CD4-positive, alpha-beta T cell (primary cell): Measurements from ENCODE around the gene DTX2. TPM values are rescaled to one million over a fixed set of nuclear protein-coding genes. Genes with fewer than 3 reads are reported as not detected.
"Not testable (repeated sequence)": the region's sequence is repeated elsewhere in the genome, so short reads cannot be mapped to it uniquely, and the experiment has no call there.

Source experiments
- ATAC-seq: fragments of 200-7000 bp; cut with Tn5 transposase; one replicate; pipeline ENCODE4 v1.10.0; 2022; ENCODE audit warnings: mild to moderate bottlenecking; ENCODE audit not compliant: poor library complexity
- CTCF ChIA-PET: fragments of 350-600 bp; sonication (Branson Sonifier 250); formaldehyde crosslinking; loops from one replicate; lab custom pipeline; 2021; ENCODE audit warnings: antibody characterized with exemption, inconsistent platforms; lab: Charles Lee
- POLR2A ChIA-PET: fragments of 350-600 bp; sonication (Branson Sonifier 250); formaldehyde crosslinking; loops from one replicate; lab custom pipeline; 2021; ENCODE audit warnings: antibody characterized with exemption, inconsistent platforms; lab: Charles Lee
- DNase-seq, 14 experiments: peaks; one replicate each; pipeline ENCODE4 v3.0.0-alpha.2; 2013 to 2020; ENCODE audit warnings: mixed read lengths in 2 of 14
- H3K27ac ChIP-seq, 2 donors: one replicate each; pipeline versions ENCODE4 v1.5.1 to v1.7.0; 2013; ENCODE audit warnings: low read length in 2 of 2, low read depth in 1 of 2, mild to moderate bottlenecking in 1 of 2
- H3K27me3 ChIP-seq, 2 experiments: 1 replicate in 1 of 2; 2 replicates in 1 of 2; pipeline versions ENCODE4 v1.6.1 to v1.7.0; 2013; ENCODE audit warnings: low read length in 2 of 2, control low read depth in 1 of 2, mild to moderate bottlenecking in 1 of 2, moderate library complexity in 1 of 2; ENCODE audit not compliant: insufficient read depth in 2 of 2, control insufficient read depth in 1 of 2
- H3K36me3 ChIP-seq: one replicate; pipeline ENCODE4 v1.6.1; 2013; ENCODE audit warnings: low read length, control low read depth; ENCODE audit not compliant: insufficient read depth
- H3K4me1 ChIP-seq: one replicate; pipeline ENCODE4 v1.6.1; 2013; ENCODE audit warnings: low read length, control low read depth; ENCODE audit not compliant: insufficient read depth
- H3K4me3 ChIP-seq: one replicate; pipeline ENCODE4 v1.5.1; 2013; ENCODE audit warnings: mild to moderate bottlenecking, low read length, moderate library complexity
- H3K9me3 ChIP-seq, 2 experiments: 1 replicate in 1 of 2; 2 replicates in 1 of 2; pipeline versions ENCODE4 v1.6.1 to v1.7.0; 2013; ENCODE audit warnings: low read length in 2 of 2, mild to moderate bottlenecking in 2 of 2, control low read depth in 1 of 2, moderate library complexity in 1 of 2; ENCODE audit not compliant: control insufficient read depth in 1 of 2, insufficient read depth in 1 of 2
- H3K27ac Mint-ChIP-seq: one replicate; pipeline ENCODE4 v1.8.0; 2020; ENCODE audit warnings: mixed read lengths
- H3K27me3 Mint-ChIP-seq: one replicate; pipeline ENCODE4 v1.8.0; 2021; ENCODE audit warnings: mixed read lengths
- H3K36me3 Mint-ChIP-seq: one replicate; pipeline ENCODE4 v1.8.0; 2021; ENCODE audit warnings: low read depth, mixed read lengths
- H3K4me1 Mint-ChIP-seq: one replicate; pipeline ENCODE4 v1.8.0; 2021; ENCODE audit warnings: low read depth, mixed read lengths
- H3K4me3 Mint-ChIP-seq: one replicate; pipeline ENCODE4 v1.8.0; 2020; ENCODE audit warnings: mild to moderate bottlenecking, mixed read lengths
- H3K9me3 Mint-ChIP-seq: one replicate; pipeline ENCODE4 v1.8.0; 2020; ENCODE audit warnings: mixed read lengths
- intact Hi-C, 2 experiments: fragments of 100-400 bp; cut with DNase I in 1 of 2; cut with micrococcal nuclease in 1 of 2; formaldehyde crosslinking; loops; one replicate each; pipeline versions ENCODE4 v1.15.1 to v1.9.0; 2023 to 2025; cut with DNase I, micrococcal nuclease
- total RNA-seq, 174 experiments: library from RNA in 2 of 174; stranded (reverse) in 2 of 174; gene quantifications; one replicate each; pipeline ENCODE4 v1.2.3 and lab custom pipeline; 2021 to 2026

The DTX2 gene
- total RNA-seq, 2 experiments from 2014 or later: 18.2 to 19.2 TPM

DNA sequence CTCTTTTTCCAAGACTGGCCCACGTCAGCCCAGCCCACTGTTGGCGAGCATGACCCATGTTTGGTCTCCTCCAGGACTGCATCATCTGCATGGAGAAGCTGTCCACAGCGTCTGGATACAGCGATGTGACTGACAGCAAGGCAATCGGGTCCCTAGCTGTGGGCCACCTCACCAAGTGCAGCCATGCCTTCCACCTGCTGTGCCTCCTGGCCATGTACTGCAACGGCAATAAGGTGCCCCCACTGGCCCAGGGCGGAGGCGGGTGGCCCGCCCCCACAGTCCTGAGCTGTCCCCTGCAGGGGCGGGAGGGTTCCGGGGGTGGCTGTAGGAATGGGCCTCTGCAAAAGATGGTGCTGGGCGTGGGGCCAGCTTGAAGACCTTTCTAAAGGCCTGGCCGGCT, 40.7 kb downstream of the DTX2 start:
- DNase-seq, H3K27me3 Mint-ChIP-seq, H3K4me1 Mint-ChIP-seq, ATAC-seq, H3K27ac ChIP-seq, H3K4me3 ChIP-seq, H3K27me3 ChIP-seq, H3K9me3 Mint-ChIP-seq, H3K9me3 ChIP-seq, POLR2A ChIA-PET, H3K36me3 ChIP-seq, H3K4me3 Mint-ChIP-seq, H3K27ac Mint-ChIP-seq, CTCF ChIA-PET, H3K4me1 ChIP-seq: not testable (repeated sequence)
- intact Hi-C loops: loop anchor here in 1 of 2 experiments (10.0 kb wide), 1 partner anchor 493 kb away; no protein-coding TSS in a partner anchor
- H3K36me3 Mint-ChIP-seq: peaks cover 25% of the 10 kb centered on the region

DNA sequence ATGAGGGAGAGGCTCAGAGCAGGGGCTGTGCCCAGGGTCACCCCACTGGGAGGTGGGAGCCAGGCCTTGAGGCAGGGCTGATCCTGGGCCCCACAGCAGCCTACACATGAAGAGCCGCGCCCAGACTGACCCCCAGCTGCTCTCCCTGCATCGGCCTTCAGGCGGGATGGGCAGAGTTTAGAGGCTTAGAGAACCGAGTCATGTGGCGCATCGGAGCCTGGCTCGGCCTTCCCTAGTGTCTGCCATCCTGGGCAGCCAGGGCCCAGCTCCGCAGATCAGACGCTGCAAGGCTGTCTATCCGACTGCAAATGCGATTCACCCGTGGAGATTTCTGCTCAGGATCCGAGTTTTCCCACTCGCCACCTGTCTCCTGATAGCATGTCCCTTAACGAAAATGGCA, 41.3 kb downstream of the DTX2 start:
- H3K9me3 ChIP-seq: not testable (repeated sequence)

DNA sequence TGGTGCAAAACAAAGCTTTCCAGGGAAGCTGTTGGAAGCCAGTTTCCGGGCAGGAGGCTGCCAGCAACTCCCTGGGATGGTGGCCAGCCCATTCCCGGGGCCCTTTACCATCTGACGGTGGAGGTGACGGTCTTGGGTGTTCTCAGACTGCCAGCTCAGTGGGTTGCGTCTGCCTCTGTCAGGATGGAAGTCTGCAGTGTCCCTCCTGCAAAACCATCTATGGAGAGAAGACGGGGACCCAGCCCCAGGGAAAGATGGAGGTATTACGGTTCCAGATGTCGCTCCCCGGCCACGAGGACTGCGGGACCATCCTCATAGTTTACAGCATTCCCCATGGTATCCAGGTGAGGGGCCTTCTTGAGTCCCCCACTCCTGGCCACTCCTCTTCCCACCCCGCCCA, 41.7 kb downstream of the DTX2 start:
- CTCF ChIA-PET: not testable (repeated sequence)

More for the DNA sequence above, 41.3 kb downstream of the DTX2 start:
- H3K4me1 ChIP-seq, ATAC-seq, H3K27ac Mint-ChIP-seq, H3K4me3 Mint-ChIP-seq, H3K27me3 Mint-ChIP-seq, H3K36me3 ChIP-seq, POLR2A ChIA-PET, H3K9me3 Mint-ChIP-seq, H3K4me3 ChIP-seq, H3K27ac ChIP-seq, CTCF ChIA-PET, H3K27me3 ChIP-seq, DNase-seq, H3K4me1 Mint-ChIP-seq: not testable (repeated sequence)
- intact Hi-C loops: loop anchor here in 1 of 2 experiments (10.0 kb wide), 1 partner anchor 492 kb away; no protein-coding TSS in a partner anchor
- peaks cover 25% of the 10 kb centered on the region for H3K36me3 Mint-ChIP-seq

DNA sequence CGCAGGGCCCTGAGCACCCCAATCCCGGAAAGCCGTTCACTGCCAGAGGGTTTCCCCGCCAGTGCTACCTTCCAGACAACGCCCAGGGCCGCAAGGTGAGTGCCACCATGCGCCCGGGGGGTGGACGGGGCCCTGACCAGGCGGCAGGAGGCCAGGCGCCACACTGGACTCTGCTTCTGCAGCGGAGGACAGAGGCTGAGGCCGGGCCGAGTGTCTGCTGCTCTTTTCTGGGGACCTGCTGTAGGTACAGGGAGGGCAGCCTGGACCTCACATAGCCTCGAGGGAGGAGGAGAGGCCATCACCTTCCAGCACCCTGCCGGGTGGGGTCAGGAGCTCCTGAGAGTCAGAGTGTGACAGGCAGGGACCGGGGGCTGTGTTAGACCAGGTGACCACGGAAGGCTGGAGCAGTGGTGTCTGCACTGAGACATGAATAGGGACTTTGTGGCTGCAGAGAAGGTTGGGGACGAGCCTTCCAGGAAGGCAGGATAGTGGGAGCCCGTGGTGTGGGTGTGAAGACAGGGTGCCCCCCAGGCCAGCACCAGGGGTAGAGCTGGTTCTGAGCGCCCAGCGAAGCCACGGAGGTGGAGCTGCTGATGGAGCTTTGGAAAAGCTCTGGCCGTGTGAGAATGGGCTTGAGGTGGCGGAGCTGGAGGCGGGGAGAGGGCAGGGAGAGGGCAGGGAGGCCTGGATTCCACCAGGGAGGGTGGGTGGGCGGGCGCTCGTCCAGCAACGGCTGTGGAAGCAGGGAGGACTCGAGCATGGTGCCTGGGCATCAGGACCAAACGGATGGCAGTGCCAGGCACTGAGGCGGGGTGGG, 43.0 kb downstream of the DTX2 start:
- H3K27ac Mint-ChIP-seq, CTCF ChIA-PET, H3K4me1 Mint-ChIP-seq, H3K36me3 ChIP-seq, DNase-seq, ATAC-seq, POLR2A ChIA-PET, H3K27me3 Mint-ChIP-seq, H3K4me3 ChIP-seq, H3K27ac ChIP-seq, H3K27me3 ChIP-seq, H3K4me3 Mint-ChIP-seq, H3K9me3 ChIP-seq, H3K9me3 Mint-ChIP-seq, H3K4me1 ChIP-seq: not testable (repeated sequence)
- peaks cover 25% of the 10 kb centered on the region for H3K36me3 Mint-ChIP-seq
- intact Hi-C loops: loop anchor here in 1 of 2 experiments (10.0 kb wide), 1 partner anchor 490 kb away; no protein-coding TSS in a partner anchor

More for the DNA sequence above, 41.7 kb downstream of the DTX2 start:
- H3K4me1 ChIP-seq, H3K4me3 ChIP-seq, H3K27me3 ChIP-seq, H3K4me3 Mint-ChIP-seq, H3K27ac Mint-ChIP-seq, ATAC-seq, H3K9me3 ChIP-seq, H3K27me3 Mint-ChIP-seq, POLR2A ChIA-PET, H3K4me1 Mint-ChIP-seq, H3K36me3 ChIP-seq, DNase-seq, H3K27ac ChIP-seq, H3K9me3 Mint-ChIP-seq: not testable (repeated sequence)
- intact Hi-C loops: loop anchor here in 1 of 2 experiments (10.0 kb wide), 1 partner anchor 492 kb away; no protein-coding TSS in a partner anchor
- peaks cover 25% of the 10 kb centered on the region for H3K36me3 Mint-ChIP-seq
